Measurements from ENCODE around the gene RFNG. TPM values are rescaled to one million over a fixed set of nuclear protein-coding genes. Genes with fewer than 3 reads are reported as not detected.

RFNG gene
- total RNA-seq, 1 experiment from 2014 or later, result 43.4 TPM

GRCh38 chr17:82007228-82007494 is 44.5 kb downstream of the RFNG start:
- Histone ChIP-seq H3K4me3 (ENCODE audit: low read depth in 2 of 2, low read length in 2 of 2) (no peak overlapping the region), H3K4me1 (ENCODE audit: control insufficient read depth, insufficient read depth, low read length) (peaks cover 46% of the 10 kb centered on the region), H3K9me3 (ENCODE audit: control insufficient read depth, insufficient read depth, low read depth, low read length) (no peaks in the 10 kb centered on the region), H3K27me3 (ENCODE audit: control insufficient read depth, insufficient read depth, low read length) (no peaks in the 10 kb centered on the region), H3K36me3 (ENCODE audit: control insufficient read depth, insufficient read depth, low read length) (no peaks in the 10 kb centered on the region), H3K27ac (ENCODE audit: low read length) (no peak overlapping the region)
- TF ChIP-seq POLR2AphosphoS5 (IDR thresholded peaks at IDR 0.05; ENCODE audit: low read depth, low read length) (no peak), REST (IDR thresholded peaks at IDR 0.05; ENCODE audit: insufficient read depth in 1 of 2, low read depth in 2 of 2, low read length in 1 of 2) (no peak), TCF7L2 (IDR thresholded peaks at IDR 0.05; ENCODE audit: low read depth, low read length) (no peak), CTCF (IDR thresholded peaks at IDR 0.05) (no peak), SIN3A (IDR thresholded peaks at IDR 0.05; ENCODE audit: borderline replicate concordance, insufficient read depth, low read depth, low read length) (no peak)
- DNase-seq (ENCODE audit: low read depth, low spot score) (no peak), ATAC-seq (no peak)
- ChIA-PET POLR2A (no interaction called here), CTCF (no interaction called here)
- in situ Hi-C loops (cut with HindIII; ENCODE audit: low pct_unique_long_range_greater_than_20kb, low sequenced_read_pairs), result no loop called here
- intact Hi-C loops (cut with micrococcal nuclease; ENCODE audit: unreplicated experiment), result no loop called here
- BruUV-seq (replicated peaks), result no TSS peak

GRCh38 chr17:82006468-82007227 is 45.0 kb downstream of the RFNG start:
- TF ChIP-seq REST (IDR thresholded peaks at IDR 0.05; ENCODE audit: insufficient read depth in 1 of 2, low read depth in 2 of 2, low read length in 1 of 2), result no peak
- in situ Hi-C loops (cut with HindIII; ENCODE audit: low pct_unique_long_range_greater_than_20kb, low sequenced_read_pairs), result no loop called here
- Histone ChIP-seq H3K27ac (ENCODE audit: low read length) (no peak overlapping the region), H3K4me1 (ENCODE audit: control insufficient read depth, insufficient read depth, low read length) (peaks cover 46% of the 10 kb centered on the region), H3K4me3 (ENCODE audit: low read depth in 2 of 2, low read length in 2 of 2) (no peak overlapping the region), H3K36me3 (ENCODE audit: control insufficient read depth, insufficient read depth, low read length) (no peaks in the 10 kb centered on the region), H3K27me3 (ENCODE audit: control insufficient read depth, insufficient read depth, low read length) (no peaks in the 10 kb centered on the region), H3K9me3 (ENCODE audit: control insufficient read depth, insufficient read depth, low read depth, low read length) (no peaks in the 10 kb centered on the region)
- ChIA-PET POLR2A (no interaction called here), CTCF (no interaction called here)
- DNase-seq (ENCODE audit: low read depth, low spot score), result no peak
- TSS peak; percentile 76 for BruUV-seq (replicated peaks)
- no peak for ATAC-seq
- intact Hi-C loops (cut with micrococcal nuclease; ENCODE audit: unreplicated experiment), result no loop called here

Data from Panc1 (cell line).